Liver (tissue), 3 donors: ENCODE measurements around the gene ZNF862.
"Not testable (repeated sequence)": the region's sequence is repeated elsewhere in the genome, so short reads cannot be mapped to it uniquely, and the experiment has no call there.

ENCODE experiments used
- FOXA1 ChIP-seq: IDR thresholded peaks from 2 replicates; pipeline ENCODE4 v1.6.1; 2016; ENCODE audit warnings: antibody characterized with exemption
- JUND ChIP-seq, 2 donors: IDR thresholded peaks; 2 replicates each; pipeline ENCODE4 v1.6.1; 2016; ENCODE audit warnings: antibody characterized with exemption in 2 of 2
- RXRA ChIP-seq, 2 donors: IDR thresholded peaks; 2 replicates each; pipeline ENCODE4 v1.6.1; 2017 to 2018; ENCODE audit warnings: antibody characterized with exemption in 2 of 2, mild to moderate bottlenecking in 1 of 2
- ZBTB33 ChIP-seq: IDR thresholded peaks from 2 replicates; pipeline ENCODE4 v1.6.1; 2016; ENCODE audit warnings: antibody characterized with exemption
- TF ChIP-seq, protein P1 (sequence below): fragments of 150-350 bp; IDR thresholded peaks from 2 replicates; pipeline ENCODE4 v1.5.1; 2017; ENCODE audit warnings: improper control_type of control experiment, low read depth, low read length; ENCODE audit not compliant: missing input control
- donor health status: healthy.
- donor health status: healthy.

GRCh38 chr7:149912126-149912525 is 74.0 kb downstream of the ZNF862 start:
- not testable (repeated sequence) for TF ChIP-seq JUND (IDR thresholded peaks at IDR 0.05); RXRA (IDR thresholded peaks at IDR 0.05); FOXA1; ZBTB33
- TF ChIP-seq, protein P1, sequence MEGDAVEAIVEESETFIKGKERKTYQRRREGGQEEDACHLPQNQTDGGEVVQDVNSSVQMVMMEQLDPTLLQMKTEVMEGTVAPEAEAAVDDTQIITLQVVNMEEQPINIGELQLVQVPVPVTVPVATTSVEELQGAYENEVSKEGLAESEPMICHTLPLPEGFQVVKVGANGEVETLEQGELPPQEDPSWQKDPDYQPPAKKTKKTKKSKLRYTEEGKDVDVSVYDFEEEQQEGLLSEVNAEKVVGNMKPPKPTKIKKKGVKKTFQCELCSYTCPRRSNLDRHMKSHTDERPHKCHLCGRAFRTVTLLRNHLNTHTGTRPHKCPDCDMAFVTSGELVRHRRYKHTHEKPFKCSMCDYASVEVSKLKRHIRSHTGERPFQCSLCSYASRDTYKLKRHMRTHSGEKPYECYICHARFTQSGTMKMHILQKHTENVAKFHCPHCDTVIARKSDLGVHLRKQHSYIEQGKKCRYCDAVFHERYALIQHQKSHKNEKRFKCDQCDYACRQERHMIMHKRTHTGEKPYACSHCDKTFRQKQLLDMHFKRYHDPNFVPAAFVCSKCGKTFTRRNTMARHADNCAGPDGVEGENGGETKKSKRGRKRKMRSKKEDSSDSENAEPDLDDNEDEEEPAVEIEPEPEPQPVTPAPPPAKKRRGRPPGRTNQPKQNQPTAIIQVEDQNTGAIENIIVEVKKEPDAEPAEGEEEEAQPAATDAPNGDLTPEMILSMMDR, result not testable (repeated sequence)
